ENCODE data around the gene FREM1. TPM values are rescaled to one million over a fixed set of nuclear protein-coding genes. Genes with fewer than 3 reads are reported as not detected.
A peak's percentile ranks its signal among the peaks of the same experiment; 100 is the strongest.

Gene FREM1
- total RNA-seq, 1 donor from 2014 or later: 0.60 TPM

GRCh38 chr9:14909601-14909960, 647 bp downstream of the FREM1 start:
- DNase-seq (ENCODE audit: low read depth): peak; percentile 18

- no peak for DNase-seq (ENCODE audit: low read depth)
These were observed 1.0 kb downstream of the FREM1 start for GRCh38 chr9:14909181-14909580.

GRCh38 chr9:14908295-14909180, 1.7 kb downstream of the FREM1 start:
- peak; percentile 82 for DNase-seq (ENCODE audit: low read depth)

- DNase-seq (ENCODE audit: low read depth): no peak
These were observed 2.5 kb downstream of the FREM1 start for GRCh38 chr9:14907696-14908095.

GRCh38 chr9:14907360-14907685, 2.9 kb downstream of the FREM1 start:
- no peak for DNase-seq (ENCODE audit: low read depth)

- DNase-seq (ENCODE audit: low read depth): no peak
These were observed 3.4 kb downstream of the FREM1 start for GRCh38 chr9:14906644-14907359.

GRCh38 chr9:14906000-14906399, 4.2 kb downstream of the FREM1 start:
- peak; percentile 26 for DNase-seq (ENCODE audit: low read depth)

GRCh38 chr9:14903040-14903439, 7.2 kb downstream of the FREM1 start:
- no peak for DNase-seq (ENCODE audit: low read depth)

GRCh38 chr9:14902561-14902960, 7.7 kb downstream of the FREM1 start:
- no peak for DNase-seq (ENCODE audit: low read depth)

GRCh38 chr9:14899815-14900193, 10.4 kb downstream of the FREM1 start:
- DNase-seq (ENCODE audit: low read depth): no peak

- no peak for DNase-seq (ENCODE audit: low read depth)
These were observed 11.0 kb downstream of the FREM1 start for GRCh38 chr9:14899042-14899814.

- DNase-seq (ENCODE audit: low read depth): peak; percentile 46
These were observed 14.4 kb downstream of the FREM1 start for GRCh38 chr9:14895806-14896205.

GRCh38 chr9:14893280-14893679, 16.9 kb downstream of the FREM1 start:
- no peak for DNase-seq (ENCODE audit: low read depth)

GRCh38 chr9:14891332-14891731, 18.9 kb downstream of the FREM1 start:
- no peak for DNase-seq (ENCODE audit: low read depth)

- DNase-seq (ENCODE audit: low read depth): no peak
These were observed 20.8 kb downstream of the FREM1 start for GRCh38 chr9:14889451-14889850.

GRCh38 chr9:14888875-14889274, 21.4 kb downstream of the FREM1 start:
- DNase-seq (ENCODE audit: low read depth): no peak

GRCh38 chr9:14888272-14888671, 22.0 kb downstream of the FREM1 start:
- DNase-seq (ENCODE audit: low read depth): peak; percentile 36

GRCh38 chr9:14887149-14887548, 23.1 kb downstream of the FREM1 start:
- DNase-seq (ENCODE audit: low read depth): no peak

GRCh38 chr9:14883310-14883944, 26.8 kb downstream of the FREM1 start:
- no peak for DNase-seq (ENCODE audit: low read depth)

- DNase-seq (ENCODE audit: low read depth): no peak
These were observed 28.1 kb downstream of the FREM1 start for GRCh38 chr9:14882090-14882489.

GRCh38 chr9:14881006-14881405, 29.2 kb downstream of the FREM1 start:
- DNase-seq (ENCODE audit: low read depth): no peak

GRCh38 chr9:14870090-14870489, 40.1 kb downstream of the FREM1 start:
- DNase-seq (ENCODE audit: low read depth): no peak

Data from renal cortical epithelial cell (primary cell).